ENCODE data around the gene F2.
"Not testable (repeated sequence)": the region's sequence is repeated elsewhere in the genome, so short reads cannot be mapped to it uniquely, and the experiment has no call there.

Gene F2

DNA sequence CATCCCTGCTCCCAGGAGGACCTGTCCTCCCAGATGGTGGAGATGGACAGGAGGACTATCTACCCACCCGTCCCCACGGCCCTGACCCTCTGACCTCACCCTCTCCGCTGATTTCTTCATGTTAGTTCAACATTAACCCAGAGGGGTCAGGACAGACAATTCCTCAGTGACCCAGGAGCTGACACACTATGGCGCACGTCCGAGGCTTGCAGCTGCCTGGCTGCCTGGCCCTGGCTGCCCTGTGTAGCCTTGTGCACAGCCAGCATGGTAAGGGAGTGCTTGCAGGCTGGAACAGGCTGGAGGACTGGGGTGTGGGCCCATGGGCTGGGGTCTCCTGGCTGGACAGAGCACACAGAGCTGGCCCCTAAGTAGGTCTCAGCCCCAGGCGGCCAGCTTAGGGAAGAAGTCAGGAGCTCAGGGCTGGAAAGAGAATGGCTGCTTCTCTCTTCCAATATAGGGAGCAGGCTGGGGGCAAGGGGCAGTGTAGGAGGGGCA lies at the start of gene F2:
F2 (plus strand) TSS at position 166 of the 495 bp plus-strand sequence; CDS start at position 189, 23 bp downstream.
- no peak for DNase-seq

DNA sequence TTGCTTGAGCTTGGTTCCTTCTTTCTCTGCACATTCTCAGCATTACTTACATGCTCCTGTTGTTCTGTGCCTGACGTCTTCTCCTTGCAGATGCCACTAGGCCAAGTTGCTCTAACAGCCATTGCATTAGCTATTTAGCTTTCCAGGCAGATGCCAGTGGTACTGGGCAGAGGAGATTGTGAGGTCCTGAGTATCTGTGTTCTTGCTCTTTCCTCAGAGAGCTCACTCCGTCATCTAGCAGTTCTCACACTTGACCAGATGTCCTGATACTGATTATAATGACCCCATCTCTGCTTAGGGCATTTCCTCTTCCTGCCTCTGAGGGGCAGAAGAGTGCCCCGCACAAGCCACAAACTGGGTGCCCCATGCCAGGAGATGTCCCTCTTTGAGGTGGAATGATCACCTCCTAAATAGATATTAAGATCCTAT lies 49.3 kb upstream of the F2 start:
- DNase-seq, result peak; percentile 10

DNA sequence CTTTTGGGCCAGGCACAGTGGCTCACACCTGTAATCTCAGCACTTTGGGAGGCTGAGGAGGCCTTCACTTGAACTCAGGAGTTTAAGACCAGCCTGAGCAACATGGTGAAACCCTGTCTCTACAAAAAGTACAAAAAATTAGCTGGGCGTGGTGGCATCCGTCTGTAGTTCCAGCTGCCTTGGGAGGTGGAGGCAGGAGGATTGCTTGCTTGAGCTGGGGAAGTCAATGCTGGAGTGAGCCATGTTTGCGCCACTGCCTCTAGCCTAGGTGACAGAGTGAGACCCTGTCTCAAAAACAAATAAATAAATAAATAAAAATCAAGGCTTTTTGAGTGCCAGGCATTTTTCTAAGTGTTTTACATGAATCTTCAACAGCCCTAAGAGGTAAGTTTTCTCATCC lies 48.5 kb upstream of the F2 start:
- DNase-seq, result not testable (repeated sequence)

DNA sequence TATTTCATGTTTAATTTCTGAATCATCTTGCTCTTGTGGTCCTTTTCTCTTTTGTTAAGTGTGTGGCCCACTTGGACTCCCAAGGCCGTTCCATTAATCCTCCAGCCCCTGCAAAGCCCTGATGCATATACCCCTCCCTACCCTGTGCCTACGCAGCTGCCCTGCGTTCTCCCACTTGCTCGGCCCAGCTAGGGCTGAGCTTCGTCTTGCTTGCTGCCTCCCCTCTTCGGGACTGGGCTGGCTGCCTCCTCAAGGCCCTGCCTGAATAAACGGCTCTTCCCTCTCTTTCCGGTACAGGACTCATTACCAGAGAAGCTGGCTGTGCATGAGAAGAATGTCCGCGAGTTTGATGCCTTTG lies 47.1 kb upstream of the F2 start:
- DNase-seq, result no peak

DNA sequence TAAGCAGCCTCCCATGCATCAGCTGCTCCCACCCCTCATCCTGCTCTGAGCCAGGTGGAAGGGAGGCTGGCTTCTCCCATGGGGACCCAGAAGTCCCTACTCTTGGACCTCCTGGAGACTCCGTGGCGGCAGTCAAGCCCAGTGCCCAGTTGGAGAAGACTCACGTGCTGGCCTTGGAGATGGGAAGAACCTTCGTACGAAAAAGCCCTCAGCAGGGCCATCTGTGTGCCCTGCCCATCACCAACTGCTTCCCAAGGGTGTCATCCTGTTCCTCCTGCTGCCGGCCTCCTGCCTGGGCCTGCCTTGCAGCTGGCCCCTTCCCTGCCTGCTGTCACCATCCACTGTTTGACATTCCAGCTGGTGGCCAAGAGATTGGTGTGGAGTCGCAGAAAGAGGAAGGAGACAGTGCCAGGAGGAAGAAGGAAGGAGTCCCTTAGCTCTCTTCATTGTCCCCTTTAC lies 46.6 kb upstream of the F2 start:
- DNase-seq, result no peak

DNA sequence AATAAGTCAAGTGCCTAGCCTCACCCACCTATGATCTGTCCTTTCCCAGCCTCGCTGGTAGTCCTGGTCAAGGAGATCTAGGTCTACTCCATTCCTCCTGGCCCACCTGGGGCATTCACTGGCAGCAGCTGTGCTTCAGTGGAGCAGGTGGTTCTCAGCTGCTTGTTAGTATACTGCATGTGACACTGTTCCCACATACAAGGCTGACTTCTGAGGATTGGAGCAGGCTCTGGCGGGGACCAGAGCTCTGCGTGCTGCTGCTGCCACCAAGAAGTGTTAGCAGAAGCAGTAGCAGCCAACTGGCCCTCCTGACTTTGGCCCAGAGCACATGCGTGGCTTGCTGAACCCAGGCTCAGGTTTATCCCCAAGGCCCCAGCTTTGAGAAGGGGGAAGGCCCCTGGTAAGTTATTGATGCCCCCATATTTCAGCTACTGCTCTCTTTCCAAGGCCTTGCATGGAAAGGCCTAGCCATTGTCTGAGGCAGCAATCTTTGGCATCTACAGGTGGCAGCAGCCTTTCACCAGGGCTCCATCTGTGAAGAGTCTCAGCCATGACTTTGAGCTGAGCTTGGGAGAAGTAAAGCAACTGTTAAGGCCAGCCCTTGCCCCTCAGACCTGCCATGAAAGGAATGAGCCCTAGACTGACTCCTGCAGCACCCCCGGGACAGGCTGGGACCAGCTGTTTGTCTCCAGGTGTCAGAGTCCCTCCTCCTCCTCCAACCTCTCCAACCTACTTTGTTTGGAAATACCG lies 45.1 kb upstream of the F2 start:
- DNase-seq, result no peak

DNA sequence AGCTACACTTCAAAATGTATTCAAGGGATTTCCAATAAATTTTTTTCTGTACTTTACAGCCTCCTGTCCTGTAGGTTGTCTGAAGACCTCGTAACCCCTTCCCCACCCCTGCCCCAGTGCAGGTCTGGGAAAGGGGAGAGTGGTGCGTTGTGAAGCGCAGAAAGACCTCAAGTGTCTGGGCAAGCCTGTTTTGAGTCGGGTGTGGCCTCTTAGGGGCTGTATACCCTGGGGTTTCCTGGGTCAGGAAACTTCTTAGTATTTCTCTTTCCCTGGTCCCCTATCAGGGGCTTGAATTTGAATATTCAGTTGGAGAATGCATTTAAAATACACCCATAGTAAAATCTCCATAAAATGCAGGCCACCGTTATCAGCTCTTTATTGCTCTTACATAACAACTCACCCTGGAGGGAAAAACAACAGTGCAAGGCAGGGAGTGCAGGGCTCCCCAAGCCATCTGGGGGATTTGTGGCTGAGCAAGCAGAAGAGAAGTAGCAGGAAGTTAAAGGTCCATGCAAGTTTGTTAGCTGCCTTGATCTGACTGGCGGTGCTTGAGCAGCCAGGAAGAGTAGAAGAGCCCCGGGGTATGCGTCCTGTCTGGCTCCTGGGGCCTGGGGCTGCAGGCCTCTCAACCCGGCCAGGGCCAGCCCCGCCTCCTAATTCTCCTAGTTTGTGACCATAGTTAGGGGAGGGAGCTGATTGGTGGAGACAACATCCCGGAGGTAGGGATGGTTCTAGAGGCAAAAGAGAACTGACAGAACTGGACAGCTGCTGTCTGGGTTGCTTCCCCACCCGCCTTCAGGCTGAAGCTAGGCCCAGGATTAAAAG lies 44.3 kb upstream of the F2 start:
- DNase-seq, result no peak

DNA sequence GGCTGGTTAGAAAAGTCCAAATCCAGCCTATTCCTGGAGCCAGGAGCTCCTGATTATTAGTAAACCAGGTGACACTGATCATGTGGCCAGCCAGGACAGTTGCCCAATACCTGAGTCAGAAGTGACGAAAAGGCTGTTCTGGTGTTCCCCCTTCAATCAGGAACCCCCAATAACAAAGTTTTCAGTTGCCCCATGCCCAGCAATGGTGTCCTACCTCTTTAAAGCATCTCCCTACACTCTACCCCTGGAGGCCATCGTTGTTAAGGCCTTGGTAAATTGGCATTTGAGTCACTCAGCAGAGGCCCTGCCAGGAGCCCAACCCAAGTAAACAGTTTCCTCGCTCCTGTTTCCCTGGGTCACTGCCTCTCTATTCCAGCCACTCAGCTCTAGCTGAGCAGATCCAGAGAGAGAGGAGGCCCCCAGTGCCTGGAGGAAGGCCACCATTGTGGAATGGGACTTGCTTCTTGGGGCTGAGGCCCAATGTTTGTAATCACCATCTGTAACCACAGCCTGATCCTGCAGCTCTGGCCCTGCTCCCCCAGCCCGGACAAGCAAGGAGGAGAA lies 43.6 kb upstream of the F2 start:
- no peak for DNase-seq

DNA sequence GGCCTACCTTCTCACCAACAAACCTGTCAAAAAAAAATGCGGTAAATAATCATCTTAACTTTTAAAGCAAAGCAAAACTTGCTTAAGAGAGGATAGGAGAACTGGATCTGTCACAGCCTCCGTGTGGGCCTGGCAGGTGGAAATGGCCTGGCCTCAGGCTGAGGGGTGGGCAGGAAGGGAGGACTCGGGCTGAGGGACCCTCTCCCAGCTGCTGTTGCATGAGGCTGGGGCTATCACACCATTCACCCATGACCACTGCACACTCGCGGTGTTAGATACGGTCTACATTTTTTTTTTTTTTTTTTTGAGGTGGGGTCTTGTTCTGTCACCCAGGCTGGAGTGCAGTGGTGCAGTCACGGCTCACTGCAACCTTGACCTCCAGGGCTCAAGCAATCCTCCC lies 43.1 kb upstream of the F2 start:
- no peak for DNase-seq

DNA sequence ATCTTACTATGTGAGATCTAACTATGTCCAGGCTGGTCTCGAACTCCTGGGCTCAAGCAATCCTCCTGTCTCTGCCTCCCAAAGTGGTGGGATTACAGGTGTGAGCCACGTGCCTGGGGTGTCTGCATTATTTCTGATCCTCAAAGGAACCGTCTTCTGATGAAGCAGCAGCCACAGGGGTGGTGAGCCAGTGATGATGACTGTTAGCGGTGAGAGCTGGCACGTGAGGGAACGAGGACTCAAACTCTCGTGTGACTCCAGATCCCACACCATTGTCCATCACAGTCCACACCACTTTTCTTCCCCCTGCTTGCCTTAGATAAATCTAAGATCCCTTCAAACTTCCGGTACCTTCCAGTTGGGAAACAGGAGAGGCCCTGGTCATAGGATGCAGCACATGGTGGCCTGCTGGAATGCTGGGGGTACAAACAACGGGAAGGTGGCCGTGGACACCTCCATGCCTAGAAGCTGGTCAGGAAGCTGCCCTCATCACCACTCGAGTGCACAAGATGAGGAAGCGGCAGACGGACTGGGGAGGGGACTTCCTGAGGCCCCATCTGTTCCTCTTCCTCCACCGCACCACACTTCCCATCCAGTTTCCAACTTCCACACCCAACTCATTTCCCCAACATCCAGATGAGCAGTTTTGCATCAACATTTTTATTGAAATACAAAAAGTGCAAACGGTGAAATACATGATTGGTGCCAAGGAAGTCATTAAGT lies 42.4 kb upstream of the F2 start:
- DNase-seq, result no peak

DNA sequence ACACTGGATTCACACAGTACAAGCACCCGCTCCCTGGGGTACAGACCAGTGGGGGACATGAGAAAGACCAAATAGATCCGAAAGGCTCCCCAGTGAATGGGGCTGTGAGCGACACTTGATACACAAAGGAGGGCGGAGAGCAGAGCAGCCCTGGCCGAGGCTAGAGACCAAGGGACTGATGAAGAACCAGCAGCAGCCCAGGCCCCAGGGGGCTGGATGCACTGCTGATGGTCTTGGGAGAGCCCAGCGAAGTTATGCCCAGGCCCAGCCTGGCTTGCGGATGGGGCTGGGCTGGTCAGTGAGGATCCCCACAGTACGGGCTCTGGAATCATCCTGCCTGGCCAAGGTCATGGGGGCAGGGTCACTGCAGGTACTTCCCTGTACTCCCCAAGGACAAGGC lies 41.8 kb upstream of the F2 start:
- no peak for DNase-seq

DNA sequence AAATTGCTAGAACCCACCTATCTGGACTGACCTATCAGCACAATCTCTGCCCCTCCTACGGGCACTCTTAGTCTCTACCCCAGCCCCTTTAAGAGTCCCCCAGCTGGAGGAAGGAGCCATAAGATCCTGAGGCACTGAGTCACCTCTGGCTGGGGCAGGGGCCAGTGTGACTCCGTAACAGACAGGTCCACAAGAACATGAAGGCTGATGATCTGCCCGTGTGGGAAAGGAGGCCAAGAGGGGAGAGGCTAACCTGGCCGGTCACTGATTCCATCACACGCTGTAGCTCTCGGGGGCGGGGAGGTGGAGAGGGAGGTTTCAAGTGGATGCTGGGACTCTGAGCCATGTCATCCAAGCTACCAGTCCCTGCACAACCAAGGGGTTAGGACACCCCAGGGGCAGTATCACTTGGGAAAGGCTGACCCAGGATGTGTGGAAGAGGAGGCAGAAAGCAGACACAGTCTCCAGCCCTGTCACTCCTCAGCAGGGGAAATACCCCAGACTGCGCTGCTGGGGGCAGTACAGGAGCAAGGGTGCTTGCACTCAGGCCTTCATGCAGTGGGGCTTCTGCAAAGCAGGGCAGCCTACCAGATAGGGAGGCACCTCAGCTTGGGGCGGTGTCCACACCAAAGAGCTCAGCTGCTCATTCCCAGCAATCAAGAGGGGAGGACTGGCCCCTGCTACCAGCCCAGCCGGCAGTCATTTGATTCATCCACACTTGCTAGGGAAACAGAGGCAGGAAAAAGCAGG lies 40.8 kb upstream of the F2 start:
- DNase-seq, result no peak

DNA sequence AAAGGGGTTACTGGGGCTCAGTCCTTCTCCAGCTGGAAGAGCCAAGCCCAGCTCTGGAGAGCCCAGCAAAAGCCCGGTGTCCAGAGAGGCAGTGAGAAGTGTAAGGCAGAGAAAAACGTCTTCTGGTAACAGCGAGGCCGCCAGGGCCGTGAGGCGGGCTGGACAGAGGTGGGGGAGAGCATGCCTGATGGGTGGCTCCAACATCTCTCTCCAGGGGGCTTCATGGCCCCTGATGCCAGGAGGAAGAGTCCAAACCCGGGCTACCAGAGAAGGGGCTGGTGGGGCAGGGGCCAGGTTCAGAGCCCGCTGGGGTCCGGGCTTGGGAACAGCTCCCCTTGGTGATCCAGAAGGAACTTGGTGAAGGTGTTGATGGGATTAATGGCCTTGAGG lies 40.3 kb upstream of the F2 start:
- DNase-seq, result no peak

DNA sequence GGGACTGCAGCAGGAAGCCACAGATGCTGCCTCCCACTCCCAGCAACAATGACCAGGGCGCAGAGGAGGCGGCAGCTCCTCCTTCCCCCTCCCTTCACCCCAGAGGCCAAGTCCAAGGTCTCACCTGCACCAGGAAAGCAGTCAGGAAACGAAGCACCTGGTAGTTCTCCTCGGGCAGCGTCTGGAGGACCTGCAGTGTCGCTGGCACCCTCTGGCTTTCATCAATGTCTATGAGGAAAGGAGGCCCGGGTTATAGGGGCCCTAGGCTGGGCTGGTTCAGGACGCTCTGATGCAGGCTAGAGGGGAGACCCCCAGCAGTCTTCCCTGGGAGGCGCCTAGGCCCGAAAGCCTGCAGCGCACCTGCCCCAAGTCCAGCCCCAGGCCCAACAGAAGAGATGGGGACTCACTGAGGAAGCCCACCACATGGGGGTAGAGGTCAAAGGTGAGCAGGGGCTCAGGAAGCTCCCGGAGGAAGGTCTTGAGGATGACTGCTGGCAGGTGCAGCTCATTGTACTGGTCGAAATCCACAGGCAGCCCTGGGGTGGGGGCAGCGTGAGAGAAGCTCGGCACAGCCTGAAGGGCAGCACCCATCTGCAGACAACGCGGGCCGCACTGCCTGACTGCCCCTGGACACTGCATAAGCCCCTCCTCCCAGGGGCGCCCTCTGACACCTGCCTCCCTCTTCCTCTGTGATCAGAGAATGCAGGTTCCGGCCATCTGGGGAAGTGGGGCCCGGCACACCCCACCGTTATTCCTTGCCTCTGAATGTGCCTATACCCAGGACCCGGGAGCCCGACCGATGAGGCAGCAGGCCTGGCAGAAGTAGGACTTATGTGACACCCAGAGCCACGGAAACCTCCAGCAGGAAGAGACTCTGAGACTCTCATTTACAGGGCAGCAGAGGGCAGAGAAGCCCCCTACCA lies 39.5 kb upstream of the F2 start:
- DNase-seq, result no peak

DNA sequence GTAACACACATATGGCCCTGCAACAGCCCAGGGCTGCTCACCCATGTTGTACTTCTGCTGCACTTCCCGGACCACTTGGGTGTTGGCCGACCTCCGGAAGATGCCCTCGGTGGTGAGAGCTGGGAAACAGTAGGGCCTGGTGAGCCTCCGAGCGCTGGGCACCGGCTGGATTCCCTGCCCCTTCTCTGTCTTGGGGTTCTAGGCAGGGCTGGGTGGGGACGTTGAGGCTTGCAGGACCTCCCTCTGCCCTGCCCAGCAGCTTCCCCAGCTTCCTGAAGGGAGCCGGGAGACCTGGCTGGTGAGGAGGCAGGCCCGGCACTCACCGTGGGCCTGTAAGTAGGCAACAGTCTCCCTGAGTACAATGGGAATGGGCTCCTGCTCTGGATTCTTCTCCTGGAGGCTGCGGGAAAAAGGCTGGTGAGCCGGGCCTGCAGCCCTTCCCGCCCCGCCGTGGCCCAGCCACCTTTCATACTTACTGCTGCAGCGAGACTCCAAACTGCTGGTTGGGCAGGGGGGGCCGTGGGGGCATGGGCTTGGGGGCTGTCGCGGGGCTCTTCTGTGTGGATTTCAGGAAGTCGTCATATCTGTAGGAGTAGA lies 38.8 kb upstream of the F2 start:
- no peak for DNase-seq

DNA sequence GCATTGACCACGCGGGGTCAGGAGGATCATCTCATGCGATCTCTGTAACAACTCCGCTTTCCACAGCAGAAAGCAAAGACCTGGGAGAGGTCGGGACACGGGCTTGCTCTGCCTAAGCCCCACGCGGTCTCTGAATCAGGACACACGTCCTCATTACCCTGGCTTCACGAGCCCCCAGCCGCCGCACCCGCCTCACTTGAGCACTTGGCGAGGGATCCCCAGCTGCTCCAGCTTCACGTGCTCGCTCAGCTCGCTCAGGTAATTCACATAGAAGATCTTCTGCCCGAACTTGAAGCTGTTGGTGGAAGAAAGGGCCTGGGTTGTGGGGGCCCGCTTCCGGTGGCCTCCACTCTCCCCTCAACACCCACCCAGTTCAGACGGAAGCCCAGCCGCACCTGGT lies 38.2 kb upstream of the F2 start:
- no peak for DNase-seq

DNA sequence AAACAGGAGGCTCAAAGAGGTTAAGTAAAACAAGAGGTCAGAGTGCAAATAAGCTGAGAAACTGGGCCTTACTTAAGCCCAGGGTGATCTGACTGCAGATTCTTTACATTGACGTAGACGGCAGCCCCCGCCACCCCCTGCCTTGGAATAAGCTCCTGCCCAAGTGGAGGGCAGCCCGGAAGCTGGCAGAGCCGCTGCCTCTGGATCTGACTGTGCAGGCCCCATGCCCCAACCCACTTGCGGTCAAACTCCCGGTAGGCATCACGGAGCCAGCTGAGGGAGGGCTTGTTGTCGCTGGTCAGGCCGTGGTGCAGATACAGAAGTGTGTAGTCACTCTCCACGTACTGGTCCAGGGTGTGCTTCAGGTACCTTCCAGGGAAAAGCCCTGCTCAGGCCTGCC lies 37.2 kb upstream of the F2 start:
- DNase-seq, result no peak

DNA sequence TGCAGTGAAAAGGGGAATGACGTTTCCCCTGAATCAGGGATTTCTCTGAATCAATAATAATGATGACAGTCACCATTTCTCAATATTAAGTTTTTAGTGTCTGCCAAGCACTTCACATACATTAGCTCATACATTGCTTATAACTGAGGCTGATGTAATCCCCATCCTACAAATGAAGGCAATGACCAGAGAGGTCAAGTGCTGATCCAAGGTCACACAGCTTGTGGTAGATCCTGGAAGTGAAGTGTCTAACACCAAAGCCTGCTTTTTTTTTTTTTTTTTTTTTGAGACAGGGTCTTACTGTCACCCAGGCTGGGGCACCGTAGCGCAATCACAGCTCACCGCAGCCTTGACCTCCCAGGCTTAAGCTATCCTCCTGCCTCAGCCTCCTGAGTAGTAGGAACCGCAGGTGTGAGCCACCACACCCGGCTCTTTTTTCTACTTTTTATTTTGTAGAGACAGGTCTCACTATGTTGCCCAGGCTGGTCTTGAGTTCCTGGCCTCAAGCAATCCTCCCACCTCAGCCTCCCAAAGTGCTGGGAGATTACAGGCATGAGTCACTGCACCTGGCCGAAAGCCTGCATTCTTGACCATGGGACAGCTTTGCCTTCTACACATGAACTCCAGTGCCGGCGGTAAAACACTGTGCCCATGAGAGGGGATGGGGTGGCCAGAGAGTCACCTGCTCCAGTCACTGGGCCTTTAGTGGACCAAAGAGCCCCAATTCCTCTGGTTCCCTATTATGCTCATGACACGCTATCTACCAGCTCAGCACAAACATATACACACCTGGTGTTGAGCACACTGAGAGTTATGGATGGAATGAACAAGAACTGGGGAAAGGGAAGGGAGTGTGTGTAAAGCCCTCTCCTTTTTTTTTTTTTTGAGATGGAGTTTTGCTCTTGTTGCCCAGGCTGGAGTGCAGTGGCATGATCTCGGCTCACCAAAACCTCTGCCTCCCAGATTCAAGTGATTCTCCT lies 36.0 kb upstream of the F2 start:
- no peak for DNase-seq

DNA sequence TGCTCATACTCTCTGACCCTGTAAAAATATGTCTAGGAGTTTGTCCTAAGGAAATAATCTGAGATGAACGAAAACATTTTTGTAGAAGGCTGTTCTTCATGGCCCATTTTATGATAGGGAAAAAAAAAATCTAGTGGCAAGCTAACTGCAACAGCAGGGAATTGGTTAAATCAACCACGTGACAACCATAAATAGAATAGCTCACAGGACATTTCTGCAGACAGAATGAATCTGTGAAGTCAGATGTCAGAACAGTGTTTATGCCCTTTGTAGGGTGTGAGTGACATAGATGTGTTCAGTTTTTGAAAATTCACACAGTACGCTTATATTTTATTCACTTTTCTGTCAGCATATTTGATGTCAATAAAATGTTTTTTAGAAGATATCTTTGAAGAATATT lies 34.6 kb upstream of the F2 start:
- no peak for DNase-seq

All from CD4-positive, alpha-beta T cell treated with Interleukin-12 subunit alpha and Interleukin-12 subunit beta, for 1 hour (primary cell).